Epithelial cell of umbilical artery (primary cell): ENCODE results near the gene VASN. TPM values are rescaled to one million over a fixed set of nuclear protein-coding genes. Genes with fewer than 3 reads are reported as not detected.

Source experiments
- total RNA-seq: library from RNA; depleted of rRNA; stranded (reverse); fragments of >200 nt; gene quantifications from 2 replicates; pipeline ENCODE4 v1.2.3, GENCODE V29; 2014

VASN gene
- total RNA-seq = 0.32 and 1.2 TPM in 2 replicates

DNA sequence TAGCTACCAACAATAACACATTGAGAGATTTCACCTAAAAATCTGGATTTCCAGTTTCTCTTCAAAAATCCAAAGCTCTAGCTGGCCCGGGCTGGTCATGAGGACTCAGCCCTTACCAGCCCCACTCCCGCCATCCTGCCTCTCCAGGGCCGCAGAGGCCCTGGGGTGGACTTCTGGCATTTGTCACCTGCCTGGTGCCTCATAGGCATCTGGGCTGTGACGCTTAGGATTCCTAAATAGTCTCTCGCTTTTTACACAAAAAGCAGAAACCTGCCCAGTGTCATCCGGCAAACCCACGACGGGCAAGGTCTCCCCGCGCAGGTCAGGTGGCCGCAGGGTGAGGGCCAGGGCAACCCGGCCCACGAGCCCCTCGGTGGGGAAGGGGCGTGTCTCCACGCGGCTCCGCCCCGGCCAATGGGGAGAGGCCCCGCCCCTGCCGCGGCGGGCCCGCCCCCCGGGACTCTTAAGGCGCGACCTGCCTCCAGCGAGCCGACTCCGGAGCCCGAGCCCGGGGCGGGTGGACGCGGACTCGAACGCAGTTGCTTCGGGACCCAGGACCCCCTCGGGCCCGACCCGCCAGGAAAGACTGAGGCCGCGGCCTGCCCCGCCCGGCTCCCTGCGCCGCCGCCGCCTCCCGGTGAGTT, at the start of gene VASN:
TSS of gene VASN (plus strand) at position 492 of the 644 bp plus-strand sequence. CDS start 9,030 bp downstream, outside the sequence.

DNA sequence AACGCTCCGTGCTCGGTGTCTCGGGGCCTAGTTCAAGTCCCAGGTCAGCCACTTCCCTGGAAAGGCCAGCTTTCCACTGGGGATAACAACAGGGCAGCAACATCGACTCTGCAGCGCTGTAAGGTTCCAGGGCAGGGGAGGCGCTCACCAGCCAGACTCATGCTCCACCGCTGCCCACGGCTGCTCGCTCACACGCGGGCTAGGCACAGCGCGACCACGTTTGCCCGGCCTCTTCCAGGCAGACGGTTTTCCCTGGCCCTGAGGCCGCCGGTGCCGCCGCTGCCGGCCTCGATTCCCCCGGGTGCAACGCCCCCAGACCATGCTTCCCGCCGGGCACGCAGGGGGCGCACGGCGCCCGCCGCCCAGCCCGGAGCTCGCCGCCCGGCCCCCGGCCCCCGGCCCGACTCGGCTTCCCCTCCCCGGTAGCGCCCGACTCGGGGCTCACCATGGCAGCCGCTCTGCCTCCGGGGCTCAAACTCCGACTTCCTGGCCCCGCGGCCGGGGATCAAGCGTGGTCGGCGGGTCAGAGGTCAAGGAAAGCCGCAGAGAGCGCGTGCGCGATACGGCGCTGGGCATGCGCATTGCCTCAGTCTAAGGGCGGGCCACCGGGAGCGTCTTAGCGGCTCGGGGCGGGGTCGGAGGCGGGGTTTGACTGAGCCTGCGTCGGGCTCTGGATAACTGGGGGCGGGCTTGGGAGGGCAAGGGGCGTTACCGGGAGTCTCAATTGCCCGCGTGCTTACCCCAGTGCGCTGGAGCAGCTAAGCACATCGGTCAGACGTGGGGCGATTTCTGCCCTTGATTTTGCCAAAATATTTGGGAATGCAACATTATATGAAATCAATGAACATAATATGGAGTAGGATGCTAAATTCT, 20.6 kb upstream of the VASN start, which contains the start of gene PAM16:
TSS of gene PAM16 (minus strand) at position 535 of the 873 bp plus-strand sequence. CDS start at position 448, 87 bp downstream.

GRCh38 chr16:4416200-4417032, 44.8 kb downstream of the VASN start, which contains the start of gene CORO7:
Gene CORO7 (minus strand): TSS chr16:4416596. CDS start chr16:4416518, 78 bp downstream.

GRCh38 chr16:4425378-4426020, 53.9 kb downstream of the VASN start, which contains the start of gene DNAJA3:
Gene DNAJA3 (plus strand): TSS chr16:4425868. CDS start chr16:4425882, 14 bp downstream.

Other genes with a start within 250 kb of the VASN start
- gene SRL, start 129.8 kb upstream of the VASN start, total RNA-seq = under 0.01 and 0.15 TPM in 2 replicates
- gene TFAP4, start 98.8 kb upstream of the VASN start, total RNA-seq = 6.8 and 8.8 TPM in 2 replicates
- 0.91 and 1.3 TPM in 2 replicates for gene GLIS2, start 55.8 kb upstream of the VASN start, total RNA-seq
- gene PAM16, start 20.5 kb upstream of the VASN start, total RNA-seq = 27.4 and 28.3 TPM in 2 replicates
- 31.5 and 32.7 TPM in 2 replicates for gene CORO7, start 44.7 kb downstream of the VASN start, total RNA-seq
- gene DNAJA3, start 54.0 kb downstream of the VASN start, total RNA-seq = 39.0 and 57.8 TPM in 2 replicates
- 57.0 and 85.4 TPM in 2 replicates for gene NMRAL1, start 102.8 kb downstream of the VASN start, total RNA-seq
- gene HMOX2, start 104.5 kb downstream of the VASN start, total RNA-seq = 118 and 179 TPM in 2 replicates
- 7.9 and 9.1 TPM in 2 replicates for gene CDIP1, start 166.9 kb downstream of the VASN start, total RNA-seq
- gene C16orf96, start 184.5 kb downstream of the VASN start, total RNA-seq = not detected in 2 replicates
- gene UBALD1, start 243.0 kb downstream of the VASN start, total RNA-seq = 3.6 and 9.4 TPM in 2 replicates